ENCODE results near the gene DENND2C.

- TF ChIP-seq, protein P1, sequence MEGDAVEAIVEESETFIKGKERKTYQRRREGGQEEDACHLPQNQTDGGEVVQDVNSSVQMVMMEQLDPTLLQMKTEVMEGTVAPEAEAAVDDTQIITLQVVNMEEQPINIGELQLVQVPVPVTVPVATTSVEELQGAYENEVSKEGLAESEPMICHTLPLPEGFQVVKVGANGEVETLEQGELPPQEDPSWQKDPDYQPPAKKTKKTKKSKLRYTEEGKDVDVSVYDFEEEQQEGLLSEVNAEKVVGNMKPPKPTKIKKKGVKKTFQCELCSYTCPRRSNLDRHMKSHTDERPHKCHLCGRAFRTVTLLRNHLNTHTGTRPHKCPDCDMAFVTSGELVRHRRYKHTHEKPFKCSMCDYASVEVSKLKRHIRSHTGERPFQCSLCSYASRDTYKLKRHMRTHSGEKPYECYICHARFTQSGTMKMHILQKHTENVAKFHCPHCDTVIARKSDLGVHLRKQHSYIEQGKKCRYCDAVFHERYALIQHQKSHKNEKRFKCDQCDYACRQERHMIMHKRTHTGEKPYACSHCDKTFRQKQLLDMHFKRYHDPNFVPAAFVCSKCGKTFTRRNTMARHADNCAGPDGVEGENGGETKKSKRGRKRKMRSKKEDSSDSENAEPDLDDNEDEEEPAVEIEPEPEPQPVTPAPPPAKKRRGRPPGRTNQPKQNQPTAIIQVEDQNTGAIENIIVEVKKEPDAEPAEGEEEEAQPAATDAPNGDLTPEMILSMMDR (conservative IDR thresholded peaks at IDR 0.05; ENCODE audit: low read length) = no peak
- no peak for TF ChIP-seq EZH2phosphoT487 (IDR thresholded peaks at IDR 0.05; ENCODE audit: borderline replicate concordance, low read depth, low read length)
Measured at GRCh38 chr1:114712977-114713376, 43.1 kb upstream of the DENND2C start.

Measured in OCI-LY7 (cell line).